Body of pancreas (tissue), 4 donors: ENCODE measurements around the gene RNF14. TPM values are rescaled to one million over a fixed set of nuclear protein-coding genes. Genes with fewer than 3 reads are reported as not detected.
"Not testable (repeated sequence)": the region's sequence is repeated elsewhere in the genome, so short reads cannot be mapped to it uniquely, and the experiment has no call there.

Experiments
- ATAC-seq: fragments of 150-250 bp; one replicate; pipeline ENCODE4 v1.9.1; 2016
- DNase-seq, 4 donors: peaks; one replicate each; pipeline ENCODE4 v3.0.0-alpha.2; 2019
- H3K27ac ChIP-seq, 4 donors: fragments of 200-600 bp; sonication (generic); 1 replicate in 3 of 4; 2 replicates in 1 of 4; pipeline versions ENCODE4 v1.5.1 to v1.6.1; 2016 to 2019; ENCODE audit warnings: mild to moderate bottlenecking in 1 of 4, mixed read lengths in 1 of 4, moderate library complexity in 1 of 4
- H3K27me3 ChIP-seq, 2 donors: fragments of 200-600 bp; sonication (generic); one replicate each; pipeline ENCODE4 v1.6.0; 2016; ENCODE audit warnings: mild to moderate bottlenecking in 1 of 2
- H3K36me3 ChIP-seq, 2 donors: fragments of 200-600 bp; sonication (generic); replicated peaks in 1 of 2; 2 replicates each; pipeline ENCODE4 v1.5.1; 2016; ENCODE audit warnings: low read depth in 2 of 2; ENCODE audit not compliant: insufficient read depth in 1 of 2
- H3K4me1 ChIP-seq: fragments of 200-600 bp; sonication (generic); one replicate; pipeline ENCODE4 v1.6.0; 2016
- H3K4me3 ChIP-seq, 2 donors: fragments of 200-600 bp; sonication (generic); 1 replicate in 1 of 2; 2 replicates in 1 of 2; pipeline ENCODE4 v1.5.1; 2016 to 2019
- H3K9me3 ChIP-seq, 3 donors: fragments of 200-600 bp; sonication (generic); 1 replicate in 2 of 3; 2 replicates in 1 of 3; pipeline ENCODE4 v1.5.1; 2016
- POLR2A ChIP-seq, 3 donors: fragments of 450-650 bp; IDR thresholded peaks; one replicate each; pipeline ENCODE4 v1.6.1; 2016; ENCODE audit warnings: antibody characterized with exemption in 3 of 3, mild to moderate bottlenecking in 2 of 3
- WGBS, 2 donors: methylation state at CpG; one replicate each; pipeline ENCODE4 v1.1.5; 2017; 5-methylcytosine and 5-hydroxymethylcytosine counted together
- intact Hi-C: fragments of 100-400 bp; cut with DNase I; formaldehyde crosslinking; loops from one replicate; pipeline ENCODE4 v1.15.1; 2023
- total RNA-seq, 2 donors: library from RNA; depleted of rRNA; stranded (reverse); fragments of >200 nt; gene quantifications; one replicate each; pipeline ENCODE4 v1.1.0, GENCODE V29; 2016
- TF ChIP-seq, protein P1 (sequence below), 7 experiments: fragments of 450-650 bp in 4 of 7; fragments of 200-600 bp in 3 of 7; sonication (generic) in 3 of 7; IDR thresholded peaks; one replicate each; pipeline ENCODE4 v1.5.1; 2016 to 2019; ENCODE audit warnings: antibody characterized with exemption in 7 of 7

The RNF14 gene
- total RNA-seq, 2 donors from 2014 or later, result 29.3 to 44.2 TPM

DNA sequence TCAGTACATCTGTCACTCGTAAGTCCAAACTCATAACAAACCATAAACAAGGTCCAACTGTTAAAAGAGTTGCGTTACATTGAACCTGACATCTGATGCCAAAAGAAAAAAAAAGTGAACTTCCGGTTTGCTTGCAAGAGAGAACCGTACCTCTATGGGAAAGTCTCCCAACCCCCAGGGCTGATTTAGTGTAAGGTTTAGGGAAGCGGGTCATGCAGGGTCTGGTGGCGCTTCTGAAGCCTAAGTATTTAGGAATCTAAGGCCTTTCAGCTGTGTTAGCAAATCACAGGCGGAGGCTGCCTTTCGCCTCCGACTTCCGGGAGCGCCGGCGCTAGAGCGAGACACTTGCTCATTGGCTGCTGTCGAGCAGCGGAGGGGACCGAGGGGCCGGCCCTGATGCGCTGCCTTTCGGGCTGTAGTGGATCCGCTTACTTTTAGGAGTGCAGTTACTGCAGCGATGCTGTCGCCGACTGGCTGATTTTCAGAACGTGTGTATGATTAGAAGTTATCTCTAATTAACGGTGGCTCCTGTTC lies 55.9 kb downstream of the RNF14 start:
- Histone ChIP-seq H3K9me3 (no peaks in the 10 kb centered on the region), H3K36me3 (no peaks in the 10 kb centered on the region), H3K4me1 (no peaks in the 10 kb centered on the region), H3K27me3 (no peaks in the 10 kb centered on the region), H3K4me3 (peak overlapping the region in 1 of 2 donors; percentile 16), H3K27ac (peak overlapping the region; percentile 66 to 84 (median 74))
- ATAC-seq, result peak; percentile 97
- DNase-seq, result peak; percentile 73 to 85 (median 82)
- intact Hi-C loops, result no loop called here
- TF ChIP-seq, protein P1, sequence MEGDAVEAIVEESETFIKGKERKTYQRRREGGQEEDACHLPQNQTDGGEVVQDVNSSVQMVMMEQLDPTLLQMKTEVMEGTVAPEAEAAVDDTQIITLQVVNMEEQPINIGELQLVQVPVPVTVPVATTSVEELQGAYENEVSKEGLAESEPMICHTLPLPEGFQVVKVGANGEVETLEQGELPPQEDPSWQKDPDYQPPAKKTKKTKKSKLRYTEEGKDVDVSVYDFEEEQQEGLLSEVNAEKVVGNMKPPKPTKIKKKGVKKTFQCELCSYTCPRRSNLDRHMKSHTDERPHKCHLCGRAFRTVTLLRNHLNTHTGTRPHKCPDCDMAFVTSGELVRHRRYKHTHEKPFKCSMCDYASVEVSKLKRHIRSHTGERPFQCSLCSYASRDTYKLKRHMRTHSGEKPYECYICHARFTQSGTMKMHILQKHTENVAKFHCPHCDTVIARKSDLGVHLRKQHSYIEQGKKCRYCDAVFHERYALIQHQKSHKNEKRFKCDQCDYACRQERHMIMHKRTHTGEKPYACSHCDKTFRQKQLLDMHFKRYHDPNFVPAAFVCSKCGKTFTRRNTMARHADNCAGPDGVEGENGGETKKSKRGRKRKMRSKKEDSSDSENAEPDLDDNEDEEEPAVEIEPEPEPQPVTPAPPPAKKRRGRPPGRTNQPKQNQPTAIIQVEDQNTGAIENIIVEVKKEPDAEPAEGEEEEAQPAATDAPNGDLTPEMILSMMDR (IDR thresholded peaks at IDR 0.05), result no peak
- TF ChIP-seq POLR2A (IDR thresholded peaks at IDR 0.05), result peak in 2 of 3 donors; percentile 48 to 50
- 0% methylated on average over 17 to 26 of the region's 26 CpGs for WGBS, 2 donors

DNA sequence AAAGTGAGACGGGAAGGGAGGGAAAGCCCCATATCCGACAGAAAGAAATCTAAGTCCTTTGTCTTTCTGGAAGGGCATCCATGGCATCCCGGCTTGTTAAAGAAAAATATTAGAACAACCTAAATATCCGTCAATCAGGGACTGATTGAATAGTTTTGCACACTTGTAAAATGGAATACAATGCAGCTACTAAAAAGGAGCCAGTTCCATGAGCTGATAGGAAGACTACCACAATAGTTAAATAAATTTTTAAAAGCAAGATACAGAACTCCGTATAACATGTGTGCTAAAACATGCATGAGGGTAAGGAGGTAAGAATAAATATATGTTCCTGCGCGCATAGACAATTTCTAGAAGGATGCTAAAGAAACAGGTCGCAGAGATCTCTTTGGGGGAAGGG lies 56.7 kb downstream of the RNF14 start:
- Histone ChIP-seq H3K36me3 (no peaks in the 10 kb centered on the region), H3K27ac (no peak overlapping the region), H3K27me3 (no peaks in the 10 kb centered on the region), H3K4me3 (no peak overlapping the region), H3K4me1 (no peaks in the 10 kb centered on the region), H3K9me3 (no peaks in the 10 kb centered on the region)
- intact Hi-C loops, result no loop called here
- TF ChIP-seq POLR2A (IDR thresholded peaks at IDR 0.05), result no peak
- TF ChIP-seq, protein P1 (IDR thresholded peaks at IDR 0.05), result no peak
- WGBS, 2 donors, result 67 to 70% methylated on average over 8 of the region's 8 CpGs
- DNase-seq (no peak), ATAC-seq (no peak)

DNA sequence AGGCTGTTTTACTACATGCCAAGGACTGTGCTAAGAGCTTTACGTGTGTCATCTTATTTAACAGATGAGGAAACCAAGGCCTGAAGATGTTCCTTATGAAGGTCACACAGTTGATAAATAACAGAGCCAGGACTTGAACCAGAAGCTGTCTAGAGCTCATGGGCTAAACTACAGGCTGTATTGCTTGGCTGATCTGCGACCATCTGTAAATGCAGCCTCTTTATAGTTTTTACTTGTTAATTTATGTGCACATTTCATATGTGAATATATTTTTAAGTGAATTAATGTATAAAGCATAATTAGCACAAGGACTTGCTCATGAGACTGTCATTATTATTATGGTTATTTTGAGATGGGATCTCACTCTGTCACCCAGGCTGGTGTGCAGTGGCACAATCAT lies 63.2 kb downstream of the RNF14 start:
- WGBS, 2 donors, result 81 to 85% methylated on average over 2 of the region's 2 CpGs
- Histone ChIP-seq H3K9me3 (no peaks in the 10 kb centered on the region), H3K4me1 (no peaks in the 10 kb centered on the region), H3K36me3 (no peaks in the 10 kb centered on the region), H3K27ac (no peak overlapping the region), H3K27me3 (no peaks in the 10 kb centered on the region), H3K4me3 (no peak overlapping the region)
- ATAC-seq (no peak), DNase-seq (no peak)
- intact Hi-C loops, result no loop called here
- TF ChIP-seq, protein P1 (IDR thresholded peaks at IDR 0.05), result no peak

DNA sequence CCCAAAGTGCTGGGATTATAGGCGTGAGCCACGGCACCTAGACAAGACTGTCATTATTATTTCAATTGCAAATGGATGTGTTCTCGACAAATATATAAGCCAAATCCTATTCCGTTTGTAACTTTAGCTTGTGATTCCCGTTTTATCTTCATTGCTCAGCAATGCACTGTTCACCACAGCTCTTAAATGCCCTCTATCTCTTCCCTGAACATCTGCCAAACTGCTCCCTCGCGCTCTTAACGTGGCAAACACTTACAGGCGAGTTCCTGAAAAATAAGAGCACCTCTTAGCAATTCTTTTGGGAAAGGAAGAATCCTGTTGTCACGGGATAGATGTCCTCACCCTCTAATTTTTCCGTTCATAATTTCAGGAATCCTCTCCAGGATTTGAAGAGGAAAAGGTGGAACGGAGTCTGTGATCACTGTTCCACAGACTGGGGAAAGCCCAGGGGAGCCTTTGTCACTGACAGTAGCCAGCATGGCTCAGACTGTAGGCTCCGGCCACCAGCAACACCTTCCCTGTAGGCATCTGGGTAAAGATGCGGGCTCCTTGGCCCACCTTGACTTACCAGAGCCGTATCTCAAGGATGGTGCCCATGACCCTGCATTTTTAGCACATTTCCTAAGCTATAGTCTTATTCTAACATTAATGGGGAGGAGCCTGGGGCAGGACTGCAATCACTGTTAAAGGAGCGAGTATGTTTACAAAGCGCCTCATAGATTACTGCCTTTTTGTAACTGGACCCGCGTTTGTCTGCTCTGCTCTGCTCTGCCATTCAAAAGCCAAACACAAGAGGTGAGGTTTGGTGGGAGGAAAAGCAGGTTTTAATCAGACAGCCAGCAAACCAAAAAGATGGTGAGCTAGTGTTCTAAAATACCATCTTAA lies 64.1 kb downstream of the RNF14 start:
- WGBS, 2 donors, result 61 to 64% methylated on average over 19 of the region's 19 CpGs
- H3K36me3 ChIP-seq, result no peaks in the 10 kb centered on the region
- DNase-seq, result no peak
- no peak overlapping the region for H3K4me3 ChIP-seq
- intact Hi-C loops, result no loop called here
- H3K27ac ChIP-seq, result no peak overlapping the region
- H3K27me3 ChIP-seq, result no peaks in the 10 kb centered on the region
- H3K9me3 ChIP-seq, result no peaks in the 10 kb centered on the region
- H3K4me1 ChIP-seq, result no peaks in the 10 kb centered on the region
- ATAC-seq, result no peak
- TF ChIP-seq, protein P1 (IDR thresholded peaks at IDR 0.05), result no peak
- no peak for TF ChIP-seq POLR2A (IDR thresholded peaks at IDR 0.05)

DNA sequence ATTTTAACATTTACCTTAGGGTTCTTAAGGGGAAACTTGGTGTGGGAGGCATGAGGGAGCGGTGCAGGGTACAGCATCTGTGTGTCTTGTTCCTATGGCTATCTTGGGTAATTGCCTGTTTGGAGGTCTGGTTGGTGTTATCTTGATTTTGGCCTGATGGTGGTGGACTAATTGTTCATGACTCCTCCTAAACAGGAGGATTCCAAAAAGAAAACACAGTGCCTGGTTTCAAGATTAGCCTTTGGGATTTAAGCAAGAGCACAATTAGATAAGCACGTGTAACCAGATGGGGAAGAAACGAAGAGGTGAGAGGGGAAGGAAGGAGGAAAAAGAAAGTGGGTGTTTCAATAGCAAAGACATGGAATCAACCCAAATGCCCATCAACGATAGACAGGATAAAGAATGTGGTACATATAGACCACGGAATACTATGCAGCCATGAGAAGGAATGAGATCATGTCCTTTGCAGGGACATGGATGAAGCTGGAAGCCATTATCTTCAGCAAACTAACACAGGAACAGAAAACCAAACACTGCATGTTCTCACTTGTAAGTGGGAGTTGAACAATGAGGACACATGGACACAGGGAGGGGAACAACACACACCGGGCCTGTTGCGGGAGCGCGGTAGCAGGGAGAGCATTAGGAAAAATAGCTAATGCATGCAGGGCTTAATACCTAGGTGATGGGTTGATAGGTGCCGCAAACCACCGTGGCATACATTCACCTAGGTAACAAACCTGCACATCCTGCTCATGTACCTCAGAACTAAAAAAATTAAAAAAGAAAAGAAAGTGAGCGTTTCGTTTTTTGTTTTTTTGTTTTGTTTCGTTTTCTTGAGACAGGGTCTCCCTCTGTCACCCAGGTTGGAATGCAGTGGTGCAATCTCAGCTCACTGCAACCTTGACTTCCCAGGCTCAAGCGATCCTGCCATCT lies 65.0 kb downstream of the RNF14 start:
- intact Hi-C loops, H3K36me3 ChIP-seq: not testable (repeated sequence)

More for the DNA sequence above, 65.0 kb downstream of the RNF14 start:
- H3K9me3 ChIP-seq, DNase-seq, H3K27ac ChIP-seq, H3K4me1 ChIP-seq, ATAC-seq, H3K4me3 ChIP-seq, H3K27me3 ChIP-seq: not testable (repeated sequence)
- WGBS, 2 donors, result 86 to 88% methylated on average over 15 of the region's 15 CpGs
